DND-41 (cell line): ENCODE data around the gene MTG2.

ENCODE experiments used
- CTCF ChIP-seq: IDR thresholded peaks from 2 replicates; pipeline ENCODE4 v1.5.1; 2012; ENCODE audit warnings: borderline replicate concordance, low read length, moderate library complexity, mild to moderate bottlenecking; ENCODE audit not compliant: poor library complexity, severe bottlenecking; ENCODE audit errors: extremely low read depth
- EZH2 ChIP-seq: IDR thresholded peaks from 3 replicates; pipeline ENCODE4 v1.6.1; 2012; ENCODE audit warnings: borderline replicate concordance, low read depth, mild to moderate bottlenecking, moderate library complexity, low read length, inconsistent platforms; ENCODE audit not compliant: severe bottlenecking

GRCh38 chr20:62236766-62237513 is 54.1 kb downstream of the MTG2 start:
- TF ChIP-seq CTCF (no peak), EZH2 (no peak)
